IMR-90 (cell line): ENCODE data around the gene PUM2. TPM values are rescaled to one million over a fixed set of nuclear protein-coding genes. Genes with fewer than 3 reads are reported as not detected.

Source experiments
- ATAC-seq: fragments of 200-7000 bp; cut with Tn5 transposase; 2 replicates; pipeline ENCODE4 v1.9.1; 2020; ENCODE audit warnings: low read depth, mild to moderate bottlenecking, moderate library complexity
- BruUV-seq: library from RNA; stranded (reverse); fragments of 400-500 nt; replicated peaks from 2 replicates; lab custom pipeline; 2021; lab: Mats Ljungman, UMichigan
- CTCF ChIA-PET: fragments of 300-600 bp; formaldehyde crosslinking; extraction: SDS; loops from one replicate; lab custom pipeline; 2021; ENCODE audit warnings: antibody characterized with exemption; lab: Yijun Ruan, JAX
- POLR2A ChIA-PET: fragments of 300-600 bp; sonication (Branson Sonifier 250); formaldehyde crosslinking; loops from one replicate; lab custom pipeline; 2022; ENCODE audit warnings: antibody characterized with exemption; ENCODE audit not compliant: unreplicated experiment; lab: Charles Lee
- DNase-seq: peaks from one replicate; pipeline ENCODE4 v3.0.0; 2013
- H2AFZ ChIP-seq: replicated peaks from 2 replicates; pipeline ENCODE3; 2013; ENCODE audit warnings: low read length, mild to moderate bottlenecking; ENCODE audit not compliant: poor library complexity
- H2AK5ac ChIP-seq: 2 replicates; pipeline ENCODE4 v1.6.1; 2013; ENCODE audit warnings: low read depth, low read length, inconsistent platforms
- H2AK9ac ChIP-seq: replicated peaks from 2 replicates; pipeline ENCODE3; 2013; ENCODE audit warnings: mild to moderate bottlenecking, low read depth, low read length, moderate library complexity; ENCODE audit not compliant: poor library complexity
- H2BK120ac ChIP-seq: 2 replicates; pipeline ENCODE4 v1.6.1; 2013; ENCODE audit warnings: low read depth, low read length, inconsistent platforms
- H2BK15ac ChIP-seq: 3 replicates; pipeline ENCODE4 v1.6.1; 2013; ENCODE audit warnings: low read depth, low read length, inconsistent platforms
- H2BK20ac ChIP-seq: 2 replicates; pipeline ENCODE4 v1.6.1; 2013; ENCODE audit warnings: low read depth, mild to moderate bottlenecking, inconsistent platforms, low read length, moderate library complexity
- H2BK5ac ChIP-seq: 2 replicates; pipeline ENCODE4 v1.6.1; 2013; ENCODE audit warnings: mild to moderate bottlenecking, low read depth, low read length, inconsistent platforms; ENCODE audit not compliant: poor library complexity, severe bottlenecking
- H3K14ac ChIP-seq: replicated peaks from 2 replicates; pipeline ENCODE4 v1.6.1; 2013; ENCODE audit warnings: low read depth, low read length, inconsistent platforms
- H3K18ac ChIP-seq: 2 replicates; pipeline ENCODE4 v1.6.1; 2013; ENCODE audit warnings: low read depth, low read length, control low read depth
- H3K23ac ChIP-seq: 2 replicates; pipeline ENCODE4 v1.6.1; 2013; ENCODE audit warnings: low read depth, low read length, inconsistent platforms
- H3K27ac ChIP-seq: 2 replicates; pipeline ENCODE4 v1.5.1; 2013; ENCODE audit warnings: mild to moderate bottlenecking, control low read depth, low read length; ENCODE audit not compliant: insufficient read depth
- H3K27me3 ChIP-seq: 2 replicates; pipeline ENCODE4 v1.6.1; 2013; ENCODE audit warnings: low read length; ENCODE audit not compliant: control insufficient read depth, insufficient read depth
- H3K36me3 ChIP-seq: 2 replicates; pipeline ENCODE4 v1.6.1; 2013; ENCODE audit warnings: low read length, mixed read lengths; ENCODE audit not compliant: control insufficient read depth, insufficient read depth
- H3K4ac ChIP-seq: 2 replicates; pipeline ENCODE4 v1.6.1; 2013; ENCODE audit warnings: low read depth, low read length, inconsistent platforms
- H3K4me1 ChIP-seq: 2 replicates; pipeline ENCODE4 v1.6.1; 2013; ENCODE audit warnings: low read length, mixed read lengths; ENCODE audit not compliant: control insufficient read depth, insufficient read depth
- H3K4me2 ChIP-seq: 2 replicates; pipeline ENCODE4 v1.6.1; 2013; ENCODE audit warnings: low read depth, mild to moderate bottlenecking, control low read depth, low read length, moderate library complexity
- H3K4me3 ChIP-seq: 2 replicates; pipeline ENCODE4 v1.5.1; 2013; ENCODE audit warnings: low read depth, mild to moderate bottlenecking, control low read depth, low read length, moderate library complexity; ENCODE audit not compliant: insufficient read depth
- H3K56ac ChIP-seq: 2 replicates; pipeline ENCODE4 v1.6.1; 2013; ENCODE audit warnings: low read length, inconsistent platforms; ENCODE audit not compliant: insufficient read depth; ENCODE audit errors: extremely low read depth
- H3K79me1 ChIP-seq, 2 experiments: 2 replicates each; pipeline ENCODE4 v1.6.1; 2013; ENCODE audit warnings: low read length in 2 of 2, inconsistent platforms in 1 of 2, low read depth in 1 of 2
- H3K9ac ChIP-seq: 2 replicates; pipeline ENCODE4 v1.6.1; 2013; ENCODE audit warnings: low read depth, low read length, control low read depth
- H3K9me1 ChIP-seq: 2 replicates; pipeline ENCODE4 v1.6.1; 2013; ENCODE audit warnings: low read length, inconsistent platforms; ENCODE audit not compliant: insufficient read depth
- H3K9me3 ChIP-seq: 2 replicates; pipeline ENCODE4 v1.6.1; 2013; ENCODE audit warnings: low read length; ENCODE audit not compliant: control insufficient read depth, insufficient read depth
- H4K20me1 ChIP-seq: 2 replicates; pipeline ENCODE4 v1.6.1; 2013; ENCODE audit warnings: low read length, inconsistent platforms; ENCODE audit not compliant: insufficient read depth
- H4K5ac ChIP-seq: 2 replicates; pipeline ENCODE4 v1.6.1; 2013; ENCODE audit warnings: mild to moderate bottlenecking, low read depth, low read length, control low read depth
- H4K8ac ChIP-seq, 2 experiments: 2 replicates each; pipeline ENCODE4 v1.6.1; 2013; ENCODE audit warnings: low read depth in 2 of 2, low read length in 2 of 2, control low read depth in 1 of 2, inconsistent platforms in 1 of 2
- H4K91ac ChIP-seq: 2 replicates; pipeline ENCODE4 v1.6.1; 2013; ENCODE audit warnings: low read depth, low read length, inconsistent platforms; ENCODE audit not compliant: insufficient read depth
- BHLHE40 ChIP-seq: fragments of 150-350 bp; IDR thresholded peaks from 2 replicates; pipeline ENCODE4 v1.6.1; 2016; ENCODE audit warnings: mild to moderate bottlenecking, low read depth, low read length
- MAZ ChIP-seq: IDR thresholded peaks from 2 replicates; pipeline ENCODE4 v1.6.1; 2012; ENCODE audit warnings: low read depth, mild to moderate bottlenecking, low read length, improper control_type of control experiment, moderate library complexity, borderline replicate concordance
- MXI1 ChIP-seq: IDR thresholded peaks from 2 replicates; pipeline ENCODE4 v1.6.1; 2012; ENCODE audit warnings: low read depth, mild to moderate bottlenecking, low read length, moderate library complexity, borderline replicate concordance
- RFX5 ChIP-seq: IDR thresholded peaks from 2 replicates; pipeline ENCODE4 v1.8.0; 2012; ENCODE audit warnings: low read depth, mild to moderate bottlenecking, low read length, moderate library complexity
- WGBS, 2 experiments: methylation state at CpG; one replicate each; pipeline versions ENCODE4 v1.1.5 to v1.1.7; 2013; ENCODE audit warnings: missing lambda C conversion rate in 2 of 2; ENCODE audit not compliant: insufficient read length in 1 of 2; ENCODE audit errors: extremely low coverage in 2 of 2; 5-methylcytosine and 5-hydroxymethylcytosine counted together
- dilution Hi-C: fragments of 300-500 bp; cut with HindIII; formaldehyde crosslinking; loops from one replicate; pipeline ENCODE4 v1.14.3; 2018; ENCODE audit warnings: low sequenced_read_pairs; ENCODE audit not compliant: unreplicated experiment
- in situ Hi-C: fragments of 300-500 bp; cut with MboI; formaldehyde crosslinking; loops from 3 replicates; pipeline ENCODE4 v1.14.3; 2019; ENCODE audit warnings: low sequenced_read_pairs, inconsistent platforms, mixed read lengths
- intact Hi-C: fragments of 100-400 bp; cut with micrococcal nuclease; formaldehyde crosslinking; loops from 2 replicates; pipeline ENCODE4 v1.10.0; 2022
- polyA plus RNA-seq, 3 experiments: library from polyadenylated mRNA; depleted of rRNA; stranded (reverse); fragments of >200 nt; gene quantifications; 2 replicates each; pipeline ENCODE4 v1.2.3, GENCODE V29; 2012; ENCODE audit warnings: low replicate concordance in 1 of 3
- total RNA-seq: library from RNA; depleted of rRNA; stranded (reverse); fragments of >200 nt; gene quantifications from 2 replicates; pipeline ENCODE4 v1.2.3, GENCODE V29; 2012
- TF ChIP-seq, protein P1 (sequence below): fragments of 150-350 bp; IDR thresholded peaks from 2 replicates; pipeline ENCODE4 v1.6.1; 2017; ENCODE audit warnings: mild to moderate bottlenecking, antibody characterized with exemption, low read length, low read depth

Gene PUM2
- total and polyA plus RNA-seq, 2 of the 4 experiments (the other 2 are of a cell fraction) = 18.8 to 38.4 TPM

GRCh38 chr2:20317690-20318089, 33.0 kb downstream of the PUM2 start:
- Histone ChIP-seq H3K4me3 (no peak overlapping the region), H3K79me1 (peaks cover 42 to 63% of the 10 kb centered on the region in 2 experiments), H2BK15ac (no peak overlapping the region), H2AK5ac (no peak overlapping the region), H3K23ac (no peak overlapping the region), H2BK120ac (no peak overlapping the region), H2AK9ac (no peak overlapping the region), H4K5ac (no peak overlapping the region), H3K9me1 (no peaks in the 10 kb centered on the region; the same call in 1 of the 2 replicates), H4K91ac (no peak overlapping the region), H3K27ac (no peak overlapping the region), H2BK5ac (no peak overlapping the region), H3K27me3 (no peaks in the 10 kb centered on the region), H3K36me3 (peaks cover 30% of the 10 kb centered on the region), H3K4me1 (peaks cover 2% of the 10 kb centered on the region; the same call in 1 of the 2 replicates), H3K14ac (no peak overlapping the region), H2BK20ac (no peak overlapping the region), H3K56ac (no peak overlapping the region), H3K9ac (no peak overlapping the region), H3K4ac (no peak overlapping the region), H4K20me1 (peaks cover 23% of the 10 kb centered on the region), H3K18ac (no peak overlapping the region), H3K4me2 (no peak overlapping the region), H3K9me3 (no peaks in the 10 kb centered on the region), H2AFZ (no peak overlapping the region), H4K8ac (no peak overlapping the region)
- TF ChIP-seq BHLHE40 = no peak
- TF ChIP-seq RFX5 = no peak
- TF ChIP-seq, protein P1, sequence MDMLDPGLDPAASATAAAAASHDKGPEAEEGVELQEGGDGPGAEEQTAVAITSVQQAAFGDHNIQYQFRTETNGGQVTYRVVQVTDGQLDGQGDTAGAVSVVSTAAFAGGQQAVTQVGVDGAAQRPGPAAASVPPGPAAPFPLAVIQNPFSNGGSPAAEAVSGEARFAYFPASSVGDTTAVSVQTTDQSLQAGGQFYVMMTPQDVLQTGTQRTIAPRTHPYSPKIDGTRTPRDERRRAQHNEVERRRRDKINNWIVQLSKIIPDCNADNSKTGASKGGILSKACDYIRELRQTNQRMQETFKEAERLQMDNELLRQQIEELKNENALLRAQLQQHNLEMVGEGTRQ = no peak
- no peak for TF ChIP-seq MAZ
- TF ChIP-seq MXI1 = no peak
- intact Hi-C loops = no loop called here
- WGBS, 2 experiments = no CpG with 5 or more reads among the region's 3 CpGs
- ATAC-seq (no peak), DNase-seq (no peak)
- POLR2A ChIA-PET = no interaction called here
- no TSS peak for BruUV-seq
- in situ Hi-C loops = no loop called here
- CTCF ChIA-PET = no interaction called here
- dilution Hi-C loops = no loop called here
